ENCODE data around the gene POU5F2.

The POU5F2 gene

GRCh38 chr5:93715761-93716160 is 25.6 kb downstream of the POU5F2 start:
- DNase-seq: no peak

GRCh38 chr5:93715327-93715726 is 26.1 kb downstream of the POU5F2 start:
- no peak for DNase-seq

GRCh38 chr5:93708442-93708841 is 33.0 kb downstream of the POU5F2 start:
- DNase-seq: no peak

GRCh38 chr5:93705896-93706295 is 35.5 kb downstream of the POU5F2 start:
- DNase-seq: no peak

- no peak for DNase-seq
Observed at GRCh38 chr5:93704996-93705395, 36.4 kb downstream of the POU5F2 start.

GRCh38 chr5:93691997-93692396 is 49.4 kb downstream of the POU5F2 start:
- DNase-seq: no peak

All from activated T-cell treated with anti-CD3 and anti-CD28 coated beads, Interleukin-2, amount 50 U/mL, for 1 hour (primary cell).